ENCODE data around the gene PRICKLE1.

Gene PRICKLE1

GRCh38 chr12:42446761-42447160, 142.8 kb downstream of the PRICKLE1 start:
- DNase-seq: no peak

GRCh38 chr12:42445891-42446290, 143.7 kb downstream of the PRICKLE1 start:
- DNase-seq: no peak

GRCh38 chr12:42444192-42444943, 145.2 kb downstream of the PRICKLE1 start:
- DNase-seq: no peak

- DNase-seq: no peak
These were observed 146.7 kb downstream of the PRICKLE1 start for GRCh38 chr12:42442888-42443287.

GRCh38 chr12:42442311-42442759, 147.2 kb downstream of the PRICKLE1 start:
- no peak for DNase-seq

- no peak for DNase-seq
These were observed 148.9 kb downstream of the PRICKLE1 start for GRCh38 chr12:42440608-42441007.

- DNase-seq: no peak
These were observed 156.9 kb downstream of the PRICKLE1 start for GRCh38 chr12:42432517-42433140.

GRCh38 chr12:42428850-42429249, 160.7 kb downstream of the PRICKLE1 start:
- no peak for DNase-seq

- DNase-seq: no peak
These were observed 162.8 kb downstream of the PRICKLE1 start for GRCh38 chr12:42426746-42427145.

- no peak for DNase-seq
These were observed 166.8 kb downstream of the PRICKLE1 start for GRCh38 chr12:42422785-42423184.

GRCh38 chr12:42421844-42422779, 167.4 kb downstream of the PRICKLE1 start:
- peak in 1 of 5 experiments; percentile 29 for DNase-seq

GRCh38 chr12:42420395-42420794, 169.2 kb downstream of the PRICKLE1 start:
- no peak for DNase-seq

- DNase-seq: no peak
These were observed 179.2 kb downstream of the PRICKLE1 start for GRCh38 chr12:42410340-42410739.

- DNase-seq: no peak
These were observed 180.1 kb downstream of the PRICKLE1 start for GRCh38 chr12:42409471-42409870.

- DNase-seq: no peak
These were observed 182.2 kb downstream of the PRICKLE1 start for GRCh38 chr12:42407306-42407705.

All from T-helper 2 cell (primary cell).